ENCODE measurements around the gene COLEC11.

The COLEC11 gene

DNA sequence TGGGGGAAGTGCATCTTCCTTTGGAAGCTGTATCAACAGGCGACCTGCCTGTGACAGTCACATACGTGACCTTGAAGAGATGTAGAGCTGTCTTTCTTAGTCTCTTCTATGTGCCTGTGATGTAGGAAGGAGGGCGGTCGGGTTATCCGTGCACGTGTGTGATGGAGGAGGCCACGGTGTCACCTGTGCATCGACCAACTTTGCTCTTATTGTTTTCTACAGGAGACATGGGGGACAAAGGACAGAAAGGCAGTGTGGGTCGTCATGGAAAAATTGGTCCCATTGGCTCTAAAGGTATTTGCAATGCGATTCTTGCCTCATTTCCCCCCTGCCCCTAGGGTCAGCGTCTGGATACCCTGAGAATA is 42.4 kb downstream of the COLEC11 start:
- DNase-seq (ENCODE audit: low read depth), result no peak
- TF ChIP-seq, protein P1, sequence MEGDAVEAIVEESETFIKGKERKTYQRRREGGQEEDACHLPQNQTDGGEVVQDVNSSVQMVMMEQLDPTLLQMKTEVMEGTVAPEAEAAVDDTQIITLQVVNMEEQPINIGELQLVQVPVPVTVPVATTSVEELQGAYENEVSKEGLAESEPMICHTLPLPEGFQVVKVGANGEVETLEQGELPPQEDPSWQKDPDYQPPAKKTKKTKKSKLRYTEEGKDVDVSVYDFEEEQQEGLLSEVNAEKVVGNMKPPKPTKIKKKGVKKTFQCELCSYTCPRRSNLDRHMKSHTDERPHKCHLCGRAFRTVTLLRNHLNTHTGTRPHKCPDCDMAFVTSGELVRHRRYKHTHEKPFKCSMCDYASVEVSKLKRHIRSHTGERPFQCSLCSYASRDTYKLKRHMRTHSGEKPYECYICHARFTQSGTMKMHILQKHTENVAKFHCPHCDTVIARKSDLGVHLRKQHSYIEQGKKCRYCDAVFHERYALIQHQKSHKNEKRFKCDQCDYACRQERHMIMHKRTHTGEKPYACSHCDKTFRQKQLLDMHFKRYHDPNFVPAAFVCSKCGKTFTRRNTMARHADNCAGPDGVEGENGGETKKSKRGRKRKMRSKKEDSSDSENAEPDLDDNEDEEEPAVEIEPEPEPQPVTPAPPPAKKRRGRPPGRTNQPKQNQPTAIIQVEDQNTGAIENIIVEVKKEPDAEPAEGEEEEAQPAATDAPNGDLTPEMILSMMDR (IDR thresholded peaks at IDR 0.05; ENCODE audit: control insufficient read depth, extremely low read depth, insufficient read depth), result no peak
- no peak overlapping the region for H3K4me3 ChIP-seq (ENCODE audit: low read depth, low read length)

DNA sequence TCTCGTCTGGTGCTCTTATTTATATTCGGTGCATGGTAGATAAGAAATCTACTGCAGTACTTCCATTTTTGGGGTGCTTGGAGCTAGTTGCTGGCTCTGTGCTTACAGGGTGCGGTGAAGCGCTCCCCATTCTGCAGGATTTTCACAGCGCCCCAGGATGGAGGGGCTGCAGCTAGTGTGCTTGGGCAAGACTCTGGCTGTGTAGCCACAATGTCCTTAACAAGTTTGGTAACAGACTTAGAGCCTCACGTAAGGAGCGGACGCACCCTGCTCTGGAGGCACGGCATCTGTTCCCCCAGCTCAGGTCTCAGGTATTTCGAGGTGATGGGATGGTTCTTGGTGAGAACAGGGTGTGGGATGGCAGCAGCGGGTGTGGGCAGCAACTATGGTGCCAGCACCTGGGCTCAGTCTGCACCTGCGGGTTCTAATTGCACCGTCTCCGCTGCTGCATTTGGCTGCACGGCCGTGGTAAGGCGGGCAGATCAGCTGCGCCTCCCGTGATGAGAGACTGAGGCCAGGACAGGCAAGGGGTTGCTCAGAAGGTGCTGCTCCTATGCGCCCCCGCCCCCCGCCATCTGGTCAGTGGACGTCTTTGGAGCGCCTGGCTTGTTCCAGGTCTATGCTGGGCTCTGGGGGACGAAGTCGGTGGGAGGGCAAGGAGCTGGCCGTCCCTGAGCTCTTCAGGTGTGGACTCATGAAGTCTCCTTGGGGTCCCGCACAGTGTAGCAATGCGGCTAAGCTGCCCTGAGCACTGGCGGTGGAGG is 43.0 kb downstream of the COLEC11 start:
- DNase-seq (ENCODE audit: low read depth), result no peak
- no peak overlapping the region for H3K4me3 ChIP-seq (ENCODE audit: low read depth, low read length)
- TF ChIP-seq, protein P1 (IDR thresholded peaks at IDR 0.05; ENCODE audit: control insufficient read depth, extremely low read depth, insufficient read depth), result no peak

DNA sequence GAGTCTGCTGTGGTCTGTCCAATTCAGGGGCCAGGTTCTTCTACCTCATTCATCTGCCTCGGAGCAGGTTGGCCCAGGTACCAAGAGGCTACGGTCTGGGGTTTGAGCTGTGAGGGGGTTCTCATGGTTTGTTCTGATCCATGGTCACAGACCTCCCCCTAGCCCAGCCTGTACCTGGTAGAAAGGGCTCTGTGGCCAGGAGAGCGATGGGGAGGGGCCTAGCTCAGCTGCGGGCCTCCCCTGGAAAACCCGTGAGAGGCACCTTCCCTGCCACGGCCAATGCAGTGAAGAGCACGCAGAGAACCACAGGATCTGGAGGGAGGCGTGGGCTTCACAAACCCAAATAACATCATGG is 43.5 kb downstream of the COLEC11 start:
- TF ChIP-seq, protein P1 (IDR thresholded peaks at IDR 0.05; ENCODE audit: control insufficient read depth, extremely low read depth, insufficient read depth), result no peak
- H3K4me3 ChIP-seq (ENCODE audit: low read depth, low read length), result no peak overlapping the region
- no peak for DNase-seq (ENCODE audit: low read depth)

DNA sequence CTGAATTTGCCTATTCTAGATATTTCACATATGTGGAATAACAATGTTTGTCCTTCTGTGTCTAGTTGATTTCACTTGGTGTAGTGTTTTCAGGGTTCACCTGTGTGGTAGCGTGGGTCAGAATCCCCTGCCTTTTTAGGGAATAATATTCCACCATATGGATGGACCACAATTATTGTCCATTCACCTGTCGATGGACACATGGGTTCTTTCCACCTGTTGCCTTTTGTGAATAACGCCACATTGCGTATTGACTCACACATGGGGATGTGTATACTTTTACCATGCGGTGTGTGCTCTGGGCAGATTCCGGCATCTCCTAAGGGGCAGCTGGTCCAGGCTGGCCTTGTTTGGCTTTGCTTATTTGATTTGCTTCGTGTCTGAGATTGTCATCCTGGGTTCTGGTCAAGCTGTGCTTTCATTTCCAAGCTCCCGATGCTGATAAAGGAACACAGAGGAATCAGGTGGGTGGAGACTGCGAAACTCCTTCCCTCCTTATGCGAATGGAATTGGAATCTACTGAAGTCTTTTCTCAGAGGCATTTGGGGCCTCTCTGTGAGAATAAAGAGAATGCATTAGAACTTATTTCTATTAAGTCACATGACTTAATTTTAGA is 44.2 kb downstream of the COLEC11 start:
- no peak for DNase-seq (ENCODE audit: low read depth)
- TF ChIP-seq, protein P1 (IDR thresholded peaks at IDR 0.05; ENCODE audit: control insufficient read depth, extremely low read depth, insufficient read depth), result no peak
- no peak overlapping the region for H3K4me3 ChIP-seq (ENCODE audit: low read depth, low read length)

DNA sequence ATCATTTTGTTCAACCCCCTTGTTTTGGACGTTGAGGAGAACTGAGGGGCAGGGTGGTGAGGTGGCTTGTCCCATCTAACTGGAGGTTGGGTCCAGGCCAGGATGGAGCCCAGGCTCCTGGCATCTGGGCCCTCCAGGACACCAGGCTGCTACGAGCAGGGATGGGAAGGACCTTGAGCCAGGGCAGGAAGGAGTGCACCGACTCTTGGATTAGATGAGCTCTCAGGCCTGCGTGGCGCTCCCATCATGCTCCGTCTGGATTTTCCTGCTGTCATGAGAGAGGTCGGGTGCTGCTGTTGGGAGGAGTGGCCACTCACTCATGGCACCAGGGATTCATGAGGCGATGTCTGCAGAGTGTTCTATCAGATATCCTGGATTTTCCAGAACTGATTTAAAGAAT is 44.7 kb downstream of the COLEC11 start:
- DNase-seq (ENCODE audit: low read depth), result no peak
- TF ChIP-seq, protein P1 (IDR thresholded peaks at IDR 0.05; ENCODE audit: control insufficient read depth, extremely low read depth, insufficient read depth), result no peak
- H3K4me3 ChIP-seq (ENCODE audit: low read depth, low read length), result no peak overlapping the region

DNA sequence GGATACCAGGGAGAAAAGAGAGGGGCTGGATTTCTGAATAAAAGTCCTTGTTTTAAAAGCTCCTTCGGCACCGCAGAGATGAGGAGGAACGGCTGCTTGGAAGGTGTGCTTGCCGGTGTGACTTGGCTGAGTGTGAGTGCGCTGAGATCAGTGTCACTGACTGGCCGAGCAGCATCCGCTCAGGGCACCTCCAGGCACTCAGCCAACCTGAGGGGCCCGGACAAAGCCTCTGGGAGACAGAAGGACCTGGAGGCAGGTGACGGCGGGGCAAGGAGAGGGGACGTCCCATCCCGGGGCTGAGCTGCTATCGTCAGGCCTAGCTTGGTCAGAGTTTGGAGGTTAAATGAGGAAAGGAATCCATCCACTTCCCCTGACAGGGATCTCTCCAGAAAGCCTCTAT is 46.3 kb downstream of the COLEC11 start:
- TF ChIP-seq, protein P1 (IDR thresholded peaks at IDR 0.05; ENCODE audit: control insufficient read depth, extremely low read depth, insufficient read depth), result no peak
- no peak for DNase-seq (ENCODE audit: low read depth)
- H3K4me3 ChIP-seq (ENCODE audit: low read depth, low read length), result no peak overlapping the region
